Tibial nerve (tissue), 4 donors: Measurements from ENCODE around the gene EFNB2. TPM values are rescaled to one million over a fixed set of nuclear protein-coding genes. Genes with fewer than 3 reads are reported as not detected.
A peak's percentile ranks its signal among the peaks of the same experiment; 100 is the strongest.

Experiments used
- DNase-seq, 2 donors: peaks; one replicate each; pipeline ENCODE4 v3.0.0-alpha.2; 2019; ENCODE audit warnings: low spot score in 2 of 2
- H3K27ac ChIP-seq, 4 donors: fragments of 200-600 bp; sonication (generic) in 3 of 4; one replicate each; pipeline ENCODE4 v1.5.1; 2017 to 2019; ENCODE audit warnings: mild to moderate bottlenecking in 1 of 4
- H3K27me3 ChIP-seq, 2 donors: fragments of 200-600 bp; sonication (generic) in 1 of 2; one replicate each; pipeline versions ENCODE4 v1.5.1 to v1.6.0; 2017 to 2019
- H3K36me3 ChIP-seq, 3 donors: fragments of 200-600 bp; sonication (generic); one replicate each; pipeline ENCODE4 v1.5.1; 2018 to 2019
- H3K4me1 ChIP-seq, 4 donors: fragments of 200-600 bp; sonication (generic) in 3 of 4; one replicate each; pipeline ENCODE4 v1.5.1; 2017 to 2019
- H3K4me3 ChIP-seq, 4 donors: fragments of 200-600 bp; sonication (generic) in 3 of 4; one replicate each; pipeline ENCODE4 v1.5.1; 2017 to 2019; ENCODE audit warnings: mild to moderate bottlenecking in 1 of 4, moderate library complexity in 1 of 4
- H3K9me3 ChIP-seq, 4 donors: fragments of 200-600 bp; sonication (generic) in 3 of 4; one replicate each; pipeline ENCODE4 v1.5.1; 2017 to 2019
- EP300 ChIP-seq, 2 donors: sonication (generic); formaldehyde crosslinking; IDR thresholded peaks; one replicate each; pipeline ENCODE4 v1.6.1; 2017; ENCODE audit warnings: antibody characterized with exemption in 2 of 2, mild to moderate bottlenecking in 1 of 2
- POLR2A ChIP-seq, 2 donors: fragments of 450-650 bp; IDR thresholded peaks; one replicate each; pipeline ENCODE4 v1.6.1; 2017; ENCODE audit warnings: antibody characterized with exemption in 2 of 2, mild to moderate bottlenecking in 2 of 2, moderate library complexity in 2 of 2
- WGBS, 2 donors: methylation state at CpG; one replicate each; pipeline ENCODE4 v1.1.5; 2018; 5-methylcytosine and 5-hydroxymethylcytosine counted together
- total RNA-seq, 4 donors: library from RNA; depleted of rRNA; stranded (reverse); fragments of >200 nt; gene quantifications; one replicate each; pipeline ENCODE4 v1.1.0, GENCODE V29; 2016
- TF ChIP-seq, protein P1 (sequence below), 5 experiments: fragments of 200-600 bp in 3 of 5; fragments of 450-650 bp in 2 of 5; sonication (generic) in 3 of 5; IDR thresholded peaks; one replicate each; pipeline ENCODE4 v1.5.1; 2016 to 2019; ENCODE audit warnings: antibody characterized with exemption in 5 of 5, mild to moderate bottlenecking in 3 of 5, moderate library complexity in 2 of 5

EFNB2 gene
- total RNA-seq, 4 donors from 2014 or later = 12.6 to 20.8 (median 18.3) TPM

DNA sequence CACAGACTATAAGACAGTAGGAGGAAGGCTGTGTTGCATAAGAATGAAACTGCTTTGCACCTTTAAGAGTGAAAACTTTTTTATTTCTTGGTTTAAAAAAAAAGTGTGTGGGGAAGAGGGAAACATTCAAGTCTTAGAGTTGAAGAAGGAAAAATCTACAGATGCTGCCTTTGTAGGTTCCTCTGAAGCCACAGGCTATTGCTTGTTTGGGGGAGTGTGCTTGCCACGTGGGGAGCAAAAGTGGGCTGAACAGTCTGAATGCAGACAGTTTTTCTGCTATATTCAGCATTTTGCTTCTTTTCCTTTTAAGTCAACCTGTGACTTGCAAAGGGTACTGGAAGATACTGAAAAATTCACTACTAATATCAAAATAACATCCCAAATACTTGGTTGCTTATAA lies 36.9 kb downstream of the EFNB2 start:
- Histone ChIP-seq H3K27ac (peak overlapping the region; percentile 15 to 65 (median 34)), H3K9me3 (no peaks in the 10 kb centered on the region), H3K4me1 (peaks cover 0 to 45% (median 22%) of the 10 kb centered on the region in 4 donors), H3K27me3 (no peaks in the 10 kb centered on the region), H3K4me3 (no peak overlapping the region), H3K36me3 (peaks cover 0 to 5% (median 0%) of the 10 kb centered on the region in 3 donors)
- 6 to 16% methylated on average over 1 of the region's 1 CpG for WGBS, 2 donors
- TF ChIP-seq EP300 (IDR thresholded peaks at IDR 0.05) (no peak), POLR2A (IDR thresholded peaks at IDR 0.05) (no peak)
- TF ChIP-seq, protein P1, sequence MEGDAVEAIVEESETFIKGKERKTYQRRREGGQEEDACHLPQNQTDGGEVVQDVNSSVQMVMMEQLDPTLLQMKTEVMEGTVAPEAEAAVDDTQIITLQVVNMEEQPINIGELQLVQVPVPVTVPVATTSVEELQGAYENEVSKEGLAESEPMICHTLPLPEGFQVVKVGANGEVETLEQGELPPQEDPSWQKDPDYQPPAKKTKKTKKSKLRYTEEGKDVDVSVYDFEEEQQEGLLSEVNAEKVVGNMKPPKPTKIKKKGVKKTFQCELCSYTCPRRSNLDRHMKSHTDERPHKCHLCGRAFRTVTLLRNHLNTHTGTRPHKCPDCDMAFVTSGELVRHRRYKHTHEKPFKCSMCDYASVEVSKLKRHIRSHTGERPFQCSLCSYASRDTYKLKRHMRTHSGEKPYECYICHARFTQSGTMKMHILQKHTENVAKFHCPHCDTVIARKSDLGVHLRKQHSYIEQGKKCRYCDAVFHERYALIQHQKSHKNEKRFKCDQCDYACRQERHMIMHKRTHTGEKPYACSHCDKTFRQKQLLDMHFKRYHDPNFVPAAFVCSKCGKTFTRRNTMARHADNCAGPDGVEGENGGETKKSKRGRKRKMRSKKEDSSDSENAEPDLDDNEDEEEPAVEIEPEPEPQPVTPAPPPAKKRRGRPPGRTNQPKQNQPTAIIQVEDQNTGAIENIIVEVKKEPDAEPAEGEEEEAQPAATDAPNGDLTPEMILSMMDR (IDR thresholded peaks at IDR 0.05) = no peak
- no peak for DNase-seq

DNA sequence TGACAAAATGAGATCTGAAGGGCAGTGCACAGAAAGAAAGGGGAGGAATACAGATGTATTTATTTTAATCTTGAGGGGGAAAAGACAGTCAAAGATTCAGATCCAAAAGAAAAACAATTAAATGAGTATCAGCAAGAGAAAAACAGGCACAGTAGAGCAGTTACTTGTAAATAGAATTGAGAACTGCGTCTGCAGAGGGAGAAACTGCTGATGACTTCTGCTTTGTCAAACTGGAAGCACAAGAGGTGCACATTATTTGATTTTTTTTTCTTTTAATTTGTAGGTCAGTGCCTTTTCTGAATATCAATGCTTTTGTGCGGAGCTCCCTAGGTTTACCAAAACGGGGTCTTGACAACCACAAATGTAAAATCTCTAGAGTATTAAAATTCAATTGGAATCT lies 37.3 kb downstream of the EFNB2 start:
- 27 to 39% methylated on average over 3 of the region's 3 CpGs for WGBS, 2 donors
- peak overlapping the region; percentile 15 to 65 (median 34) for H3K27ac ChIP-seq
- H3K27me3 ChIP-seq = no peaks in the 10 kb centered on the region
- DNase-seq = no peak
- TF ChIP-seq POLR2A (IDR thresholded peaks at IDR 0.05) = no peak
- TF ChIP-seq, protein P1 (IDR thresholded peaks at IDR 0.05) = no peak
- TF ChIP-seq EP300 (IDR thresholded peaks at IDR 0.05) = no peak
- no peaks in the 10 kb centered on the region for H3K9me3 ChIP-seq
- H3K4me3 ChIP-seq = no peak overlapping the region
- peaks cover 0 to 9% (median 0%) of the 10 kb centered on the region in 3 donors for H3K36me3 ChIP-seq
- H3K4me1 ChIP-seq = peaks cover 0 to 43% (median 22%) of the 10 kb centered on the region in 4 donors

DNA sequence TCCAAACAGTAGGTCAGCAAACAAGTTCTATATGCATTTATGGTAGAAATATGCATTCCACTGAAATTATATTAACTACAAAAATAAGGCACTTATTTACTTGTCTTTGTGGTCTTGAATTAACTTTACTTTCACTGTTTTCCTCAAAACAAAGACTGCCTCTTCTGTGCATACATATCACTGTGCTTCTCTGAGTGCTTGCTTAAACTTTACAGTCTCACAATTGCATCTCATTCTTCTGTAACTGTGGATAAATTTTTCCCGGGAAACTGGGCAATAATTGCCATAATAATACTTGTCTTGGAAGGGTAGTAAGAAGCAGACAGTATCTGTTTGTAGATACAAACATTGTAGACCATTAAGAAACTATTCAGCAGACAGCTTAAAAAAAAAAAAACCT lies 38.4 kb downstream of the EFNB2 start:
- no peak for DNase-seq
- WGBS, 2 donors = 11 to 15% methylated on average over 1 of the region's 1 CpG
- peak overlapping the region in 2 of 4 donors; percentile 46 to 73 for H3K27ac ChIP-seq
- no peak overlapping the region for H3K4me3 ChIP-seq
- H3K27me3 ChIP-seq = no peaks in the 10 kb centered on the region
- TF ChIP-seq, protein P1 (IDR thresholded peaks at IDR 0.05) = no peak
- TF ChIP-seq EP300 (IDR thresholded peaks at IDR 0.05) (no peak), POLR2A (IDR thresholded peaks at IDR 0.05) (no peak)
- no peaks in the 10 kb centered on the region for H3K9me3 ChIP-seq
- H3K36me3 ChIP-seq = peaks cover 0 to 20% (median 0%) of the 10 kb centered on the region in 3 donors
- H3K4me1 ChIP-seq = peaks cover 0 to 54% (median 27%) of the 10 kb centered on the region in 4 donors

DNA sequence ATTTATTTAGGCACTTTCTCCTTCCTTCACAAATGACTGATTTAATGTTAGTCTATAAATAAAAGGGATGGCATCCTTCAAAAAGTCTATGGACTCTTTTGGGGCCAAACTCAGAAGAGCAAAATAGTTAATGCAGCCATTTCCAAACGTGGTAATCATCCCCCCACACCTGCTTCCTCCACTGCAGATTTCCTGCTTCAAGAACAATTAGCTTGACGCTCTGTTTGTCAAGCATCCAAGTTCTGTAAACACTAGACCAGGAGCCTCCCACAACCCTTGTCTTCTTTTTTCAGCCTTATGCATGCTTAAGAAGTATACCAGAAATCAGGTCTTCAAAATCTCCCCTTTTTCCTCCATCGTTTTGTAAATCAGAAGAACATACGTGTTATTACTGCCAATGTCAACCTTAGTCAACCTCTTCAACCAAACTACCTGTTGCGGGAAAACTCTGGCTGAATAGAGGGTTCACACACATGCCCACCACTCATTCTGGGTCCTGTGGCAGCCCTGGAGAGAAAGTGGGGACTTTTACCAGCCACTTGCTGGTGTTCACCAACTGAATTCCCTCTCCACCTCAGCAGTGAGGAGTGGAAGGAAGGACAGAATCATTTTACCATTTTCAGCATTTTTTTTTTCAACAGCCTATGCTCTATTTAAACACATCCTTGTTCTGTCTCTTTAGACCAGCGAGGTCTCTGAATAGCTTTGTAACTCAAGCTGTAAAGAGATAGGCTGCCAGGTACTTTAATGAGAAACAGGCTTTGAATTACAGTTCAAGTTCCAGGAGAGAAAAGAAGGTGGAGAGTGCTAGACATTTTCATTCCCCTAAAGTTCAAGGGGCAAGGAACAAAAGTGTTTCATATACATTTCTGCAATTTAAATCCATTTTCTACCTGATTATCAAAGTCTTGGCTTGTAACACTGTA lies 39.1 kb downstream of the EFNB2 start:
- Histone ChIP-seq H3K36me3 (peaks cover 0 to 22% (median 0%) of the 10 kb centered on the region in 3 donors), H3K9me3 (no peaks in the 10 kb centered on the region), H3K4me3 (no peak overlapping the region), H3K4me1 (peaks cover 0 to 61% (median 29%) of the 10 kb centered on the region in 4 donors), H3K27me3 (no peaks in the 10 kb centered on the region), H3K27ac (peak overlapping the region in 3 of 4 donors; percentile 37 to 73 (median 46))
- 59 to 70% methylated on average over 6 of the region's 6 CpGs for WGBS, 2 donors
- DNase-seq = no peak
- TF ChIP-seq EP300 (IDR thresholded peaks at IDR 0.05) (peak; percentile 6 to 55), POLR2A (IDR thresholded peaks at IDR 0.05) (no peak)
- TF ChIP-seq, protein P1 (IDR thresholded peaks at IDR 0.05) = no peak

DNA sequence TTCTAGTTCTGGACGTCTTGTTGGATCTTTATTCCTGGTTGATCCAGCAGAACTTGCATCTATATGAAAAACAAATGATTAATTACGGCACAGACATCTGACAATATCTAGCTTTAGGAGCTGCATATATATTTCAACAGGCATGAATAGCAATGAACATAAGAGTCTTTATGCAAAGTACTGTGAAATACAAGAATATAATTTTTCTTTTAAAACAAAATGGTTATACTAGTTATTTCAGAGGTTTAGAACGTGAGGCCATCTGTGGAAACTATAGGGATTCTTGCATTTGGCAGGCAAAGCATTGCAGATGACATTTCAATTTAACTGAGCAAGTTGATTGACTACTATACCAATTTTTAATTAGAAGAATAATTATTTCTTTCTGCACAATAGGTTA lies 40.5 kb downstream of the EFNB2 start:
- TF ChIP-seq POLR2A (IDR thresholded peaks at IDR 0.05) = no peak
- TF ChIP-seq EP300 (IDR thresholded peaks at IDR 0.05) = no peak
- TF ChIP-seq, protein P1 (IDR thresholded peaks at IDR 0.05) = no peak
- Histone ChIP-seq H3K27ac (peak overlapping the region in 1 of 4 donors; percentile 50), H3K9me3 (no peaks in the 10 kb centered on the region), H3K4me3 (no peak overlapping the region), H3K36me3 (peaks cover 0 to 22% (median 0%) of the 10 kb centered on the region in 3 donors), H3K4me1 (peaks cover 0 to 72% (median 35%) of the 10 kb centered on the region in 4 donors), H3K27me3 (no peaks in the 10 kb centered on the region)
- 79 to 90% methylated on average over 3 of the region's 3 CpGs for WGBS, 2 donors
- no peak for DNase-seq
